H1 (cell line): Measurements from ENCODE around the gene HRH2. TPM values are rescaled to one million over a fixed set of nuclear protein-coding genes. Genes with fewer than 3 reads are reported as not detected.

Experiments used
- CTCF ChIA-PET: fragments of 300-600 bp; sonication (Branson Sonifier 250); formaldehyde crosslinking; loops from one replicate; lab custom pipeline; 2021; ENCODE audit not compliant: partially characterized antibody; lab: Charles Lee
- POLR2A ChIA-PET: fragments of 300-600 bp; sonication (Branson Sonifier 250); formaldehyde crosslinking; loops from one replicate; lab custom pipeline; 2021; ENCODE audit warnings: inconsistent platforms; ENCODE audit not compliant: partially characterized antibody; lab: Charles Lee
- DNase-seq, 2 experiments: peaks; one replicate each; pipeline versions ENCODE4 v3.0.0 to v3.0.0-alpha.2; 2010 to 2022; ENCODE audit warnings: low spot score in 2 of 2, low read depth in 1 of 2, mixed read lengths in 1 of 2
- FAIRE-seq: peaks from 2 replicates; lab custom pipeline; 2011; peaks lifted over from hg19 to GRCh38; lab: Jason Lieb, UNC
- H2AFZ ChIP-seq: 2 replicates; pipeline ENCODE4 v1.8.1; 2012; ENCODE audit warnings: low read length, inconsistent platforms
- H2AK5ac ChIP-seq: 2 replicates; pipeline ENCODE4 v1.6.1; 2013; ENCODE audit warnings: low read depth, low read length
- H2BK120ac ChIP-seq: replicated peaks from 2 replicates; pipeline ENCODE3; 2013; ENCODE audit warnings: low read depth, low read length, inconsistent platforms
- H2BK12ac ChIP-seq: 2 replicates; pipeline ENCODE4 v1.6.1; 2013; ENCODE audit warnings: low read depth, low read length
- H2BK15ac ChIP-seq: 2 replicates; pipeline ENCODE4 v1.6.1; 2013; ENCODE audit warnings: low read length
- H2BK20ac ChIP-seq: 2 replicates; pipeline ENCODE4 v1.6.1; 2013; ENCODE audit warnings: low read length
- H2BK5ac ChIP-seq: 2 replicates; pipeline ENCODE4 v1.6.1; 2013; ENCODE audit warnings: low read depth, low read length
- H3K14ac ChIP-seq: 2 replicates; pipeline ENCODE4 v1.6.1; 2013; ENCODE audit warnings: inconsistent platforms; ENCODE audit not compliant: insufficient read length
- H3K18ac ChIP-seq: 2 replicates; pipeline ENCODE4 v1.6.1; 2013; ENCODE audit warnings: low read length; ENCODE audit errors: extremely low read depth
- H3K23ac ChIP-seq: 2 replicates; pipeline ENCODE4 v1.6.1; 2013; ENCODE audit warnings: inconsistent platforms; ENCODE audit not compliant: insufficient read length
- H3K23me2 ChIP-seq: 2 replicates; pipeline ENCODE4 v1.6.1; 2013; ENCODE audit warnings: low read depth, low read length
- H3K27ac ChIP-seq: 2 replicates; pipeline ENCODE4 v1.6.1; 2011; ENCODE audit warnings: low read depth, low read length, inconsistent platforms
- H3K27me3 ChIP-seq, 4 experiments: replicated peaks in 1 of 4; 1 replicate in 1 of 4; 2 replicates in 3 of 4; pipeline versions ENCODE4 v1.6.1 to v1.8.1; 2011 to 2013; ENCODE audit warnings: low read length in 3 of 4, mild to moderate bottlenecking in 3 of 4, inconsistent platforms in 2 of 4, mixed read lengths in 2 of 4, moderate library complexity in 1 of 4; ENCODE audit not compliant: control insufficient read depth in 3 of 4, insufficient read depth in 3 of 4; ENCODE audit errors: extremely low read depth in 1 of 4
- H3K36me3 ChIP-seq, 4 experiments: 2 replicates each; pipeline versions ENCODE4 v1.6.1 to v1.8.1; 2011 to 2013; ENCODE audit warnings: mild to moderate bottlenecking in 4 of 4, low read length in 3 of 4, moderate library complexity in 2 of 4, control low read depth in 1 of 4, inconsistent platforms in 1 of 4; ENCODE audit not compliant: insufficient read depth in 4 of 4, control insufficient read depth in 2 of 4
- H3K4ac ChIP-seq: replicated peaks from 2 replicates; pipeline ENCODE3; 2013; ENCODE audit warnings: low read length, low read depth, mixed read lengths, inconsistent platforms; ENCODE audit not compliant: insufficient read length
- H3K4me1 ChIP-seq, 4 experiments: replicated peaks in 1 of 4; 1 replicate in 1 of 4; 2 replicates in 3 of 4; pipeline versions ENCODE4 v1.6.1 to v1.8.1; 2011 to 2013; ENCODE audit warnings: low read length in 3 of 4, inconsistent platforms in 2 of 4, mixed read lengths in 1 of 4; ENCODE audit not compliant: insufficient read depth in 4 of 4, control insufficient read depth in 3 of 4
- H3K4me2 ChIP-seq, 2 experiments: 2 replicates each; pipeline versions ENCODE4 v1.6.1 to v1.8.1; 2011 to 2013; ENCODE audit warnings: low read depth in 2 of 2, low read length in 2 of 2, control low read depth in 1 of 2, inconsistent platforms in 1 of 2, mild to moderate bottlenecking in 1 of 2; ENCODE audit not compliant: insufficient read depth in 1 of 2
- H3K4me3 ChIP-seq, 4 experiments: fragments of 200-600, 300-600 bp in 1 of 4; sonication (generic), shearing (Covaris generic), sonication (Bioruptor Twin) in 1 of 4; 2 replicates each; pipeline versions ENCODE4 v1.5.1 to v1.8.1; 2011 to 2016; ENCODE audit warnings: low read length in 4 of 4, low read depth in 3 of 4, control low read depth in 2 of 4, inconsistent platforms in 2 of 4, mild to moderate bottlenecking in 2 of 4, mixed read lengths in 1 of 4, moderate library complexity in 1 of 4; ENCODE audit not compliant: insufficient read depth in 2 of 4; ENCODE audit errors: extremely low read depth in 1 of 4
- H3K56ac ChIP-seq: replicated peaks from 2 replicates; pipeline ENCODE3; 2013; ENCODE audit warnings: low read depth, mild to moderate bottlenecking, mixed read lengths, low read length, inconsistent platforms; ENCODE audit not compliant: insufficient read length
- H3K79me1 ChIP-seq: 2 replicates; pipeline ENCODE4 v1.6.1; 2013; ENCODE audit warnings: low read depth, low read length, control low read depth
- H3K79me2 ChIP-seq, 2 experiments: 2 replicates each; pipeline versions ENCODE4 v1.6.1 to v1.8.1; 2012 to 2013; ENCODE audit warnings: low read length in 2 of 2, mild to moderate bottlenecking in 2 of 2, inconsistent platforms in 1 of 2; ENCODE audit not compliant: insufficient read depth in 2 of 2, control insufficient read depth in 1 of 2
- H3K9ac ChIP-seq, 4 experiments: replicated peaks in 1 of 4; 1 replicate in 1 of 4; 2 replicates in 3 of 4; pipeline versions ENCODE4 v1.6.1 to v1.8.1; 2011 to 2013; ENCODE audit warnings: low read depth in 3 of 4, low read length in 3 of 4, control low read depth in 2 of 4, mild to moderate bottlenecking in 2 of 4, moderate library complexity in 2 of 4, inconsistent platforms in 1 of 4; ENCODE audit errors: extremely low read depth in 1 of 4
- H3K9me3 ChIP-seq, 2 experiments: 2 replicates each; pipeline versions ENCODE4 v1.6.1 to v1.8.1; 2012 to 2013; ENCODE audit warnings: mild to moderate bottlenecking in 2 of 2, moderate library complexity in 2 of 2, control low read depth in 1 of 2, inconsistent platforms in 1 of 2, low read depth in 1 of 2, low read length in 1 of 2, mixed read lengths in 1 of 2; ENCODE audit not compliant: insufficient read depth in 2 of 2
- H4K20me1 ChIP-seq, 2 experiments: replicated peaks in 1 of 2; 2 replicates each; pipeline versions ENCODE3 to v1.8.1; 2011 to 2013; ENCODE audit warnings: inconsistent platforms in 2 of 2, low read length in 2 of 2, mild to moderate bottlenecking in 1 of 2; ENCODE audit not compliant: insufficient read depth in 2 of 2, control insufficient read depth in 1 of 2
- H4K5ac ChIP-seq: 2 replicates; pipeline ENCODE4 v1.6.1; 2013; ENCODE audit warnings: low read length, low read depth, mixed read lengths, inconsistent platforms; ENCODE audit not compliant: insufficient read length
- H4K8ac ChIP-seq: 2 replicates; pipeline ENCODE4 v1.8.0; 2013; ENCODE audit warnings: mild to moderate bottlenecking, moderate library complexity, low read length, inconsistent platforms; ENCODE audit not compliant: insufficient read depth; ENCODE audit errors: extremely low read depth
- H4K91ac ChIP-seq: replicated peaks from 2 replicates; pipeline ENCODE3; 2013; ENCODE audit warnings: low read length, mixed read lengths, inconsistent platforms; ENCODE audit not compliant: insufficient read length
- ATF2 ChIP-seq: IDR thresholded peaks from 2 replicates; pipeline ENCODE4 v1.6.1; 2012; ENCODE audit warnings: low read length, inconsistent platforms
- ATF3 ChIP-seq: IDR thresholded peaks from 2 replicates; pipeline ENCODE4 v1.6.1; 2011; ENCODE audit warnings: low read depth, mild to moderate bottlenecking, low read length; ENCODE audit not compliant: insufficient read depth
- CBX8 ChIP-seq: fragments of 300-800, 300-1000 bp; sonication (generic); IDR thresholded peaks from 2 replicates; pipeline ENCODE4 v1.7.1; 2016; ENCODE audit warnings: low read depth, low read length, borderline replicate concordance
- CEBPB ChIP-seq: IDR thresholded peaks from 2 replicates; pipeline ENCODE4 v1.6.1; 2012; ENCODE audit warnings: low read depth, low read length
- CTBP2 ChIP-seq: IDR thresholded peaks from 2 replicates; pipeline ENCODE4 v1.7.0; 2011; ENCODE audit warnings: borderline replicate concordance, mild to moderate bottlenecking, moderate library complexity, mixed read lengths, low read length; ENCODE audit not compliant: insufficient read depth, insufficient read length
- HDAC6 ChIP-seq: IDR thresholded peaks from one replicate; pipeline ENCODE4 v1.7.1; 2012; ENCODE audit warnings: low read depth, mild to moderate bottlenecking, inconsistent platforms, low read length, moderate library complexity
- NRF1 ChIP-seq: IDR thresholded peaks from 2 replicates; pipeline ENCODE4 v1.6.1; 2011; ENCODE audit warnings: mild to moderate bottlenecking, low read depth, low read length, improper control_type of control experiment
- TBP ChIP-seq: IDR thresholded peaks from 2 replicates; pipeline ENCODE4 v1.6.1; 2011; ENCODE audit warnings: low read depth, low read length, improper control_type of control experiment
- TEAD4 ChIP-seq: IDR thresholded peaks from 2 replicates; pipeline ENCODE4 v1.6.1; 2012; ENCODE audit warnings: low read depth, low read length, inconsistent platforms, mixed read lengths
- WGBS, 2 experiments: shearing (Covaris generic) in 1 of 2; methylation state at CpG; one replicate each; pipeline versions ENCODE4 v1.1.6 to v1.1.7; 2013 to 2015; ENCODE audit warnings: low lambda C conversion rate in 2 of 2, mixed read lengths in 2 of 2, inconsistent platforms in 1 of 2, low coverage in 1 of 2, missing lambda C conversion rate in 1 of 2; ENCODE audit not compliant: insufficient replicate concordance in 2 of 2, insufficient coverage in 1 of 2, insufficient read length in 1 of 2; ENCODE audit errors: extremely low coverage in 1 of 2, missing lambda C conversion rate in 1 of 2; 5-methylcytosine and 5-hydroxymethylcytosine counted together
- polyA plus RNA-seq, 7 experiments: library from polyadenylated mRNA; depleted of rRNA in 3 of 7; stranded (reverse) in 5 of 7; unstranded in 2 of 7; fragments of >200 nt in 5 of 7; fragments of 200-250 nt in 2 of 7; gene quantifications; 1 replicate in 5 of 7; 2 replicates in 1 of 7; 4 replicates in 1 of 7; pipeline versions ENCODE4 v1.2.1 to v1.2.3, GENCODE V29; 2011 to 2013; ENCODE audit warnings: missing spikeins in 2 of 7, mixed read lengths in 2 of 7
- total RNA-seq: library from RNA; stranded (reverse); fragmentation: NEBNext Ultra II Directional; extraction: Animal tissue kit (Norgen Biotek cat#: 25700); gene quantifications from 2 replicates; pipeline ENCODE4 v1.2.1, GENCODE V29; 2021

The HRH2 gene
- total and polyA plus RNA-seq, 2 of the 8 experiments (the other 6 are each of a cell fraction or from before 2014, with no cell fraction given), result 7.8 to 8.1 TPM

GRCh38 chr5:175638305-175638704 is 19.6 kb upstream of the HRH2 start:
- Histone ChIP-seq H3K23ac (no peak overlapping the region), H4K8ac (no peak overlapping the region), H3K27me3 (no peaks in the 10 kb centered on the region; a peak in 1 of 7 replicates), H2BK20ac (peak overlapping the region; percentile 51; the same call in 1 of the 2 replicates), H2AFZ (no peak overlapping the region), H3K56ac (no peak overlapping the region), H3K9me3 (no peaks in the 10 kb centered on the region), H3K9ac (no peak overlapping the region), H3K36me3 (no peaks in the 10 kb centered on the region), H3K18ac (peak overlapping the region; percentile 64; the same call in 1 of the 2 replicates), H3K4me2 (peak overlapping the region; percentile 32 to 52; a peak in 3 of 4 replicates), H3K27ac (no peak overlapping the region), H4K91ac (peak overlapping the region; percentile 12), H4K20me1 (no peaks in the 10 kb centered on the region), H4K5ac (no peak overlapping the region), H2AK5ac (peak overlapping the region; percentile 47; the same call in 1 of the 2 replicates), H3K79me1 (no peaks in the 10 kb centered on the region), H3K79me2 (no peaks in the 10 kb centered on the region), H3K23me2 (no peaks in the 10 kb centered on the region), H3K4me3 (no peak overlapping the region), H3K4me1 (peaks cover 10 to 28% (median 12%) of the 10 kb centered on the region in 4 experiments), H2BK5ac (peak overlapping the region; percentile 72; the same call in 1 of the 2 replicates), H2BK15ac (no peak overlapping the region), H2BK12ac (peak overlapping the region; percentile 72; the same call in 1 of the 2 replicates), H3K14ac (no peak overlapping the region), H3K4ac (no peak overlapping the region), H2BK120ac (no peak overlapping the region)
- peak; percentile 97 for FAIRE-seq
- WGBS, 2 experiments, result 43% methylated on average over 6 of the region's 6 CpGs; no CpG with 5 or more reads in 1 of the 2 experiments
- CTCF ChIA-PET, result interaction anchor here (1.3 to 3.6 kb wide), 6 partner anchors 10 to 91 kb away, joined by 4 to 18 read pairs (median 8); partner anchors contain the start of gene HRH2
- no peak for DNase-seq
- POLR2A ChIA-PET, result interaction anchor here (0.8 to 1.3 kb wide), 3 partner anchors 20 to 34 kb away, joined by 3 to 4 read pairs (median 3); partner anchors contain the start of gene HRH2
- TF ChIP-seq CBX8 (no peak), NRF1 (no peak), CEBPB (peak; percentile 90), CTBP2 (no peak), TBP (no peak), TEAD4 (0 out of 2 replicates have a peak, but pooled peaks have one; percentile 26), ATF3 (no peak), ATF2 (no peak), HDAC6 (no peak)
